Hepatocyte (in vitro differentiated cells): ENCODE results near the gene HLTF.

Source experiments
- CTCF ChIP-seq: fragments of 200-600 bp; sonication (generic); IDR thresholded peaks from 2 replicates; pipeline ENCODE4 v1.5.1; 2016; ENCODE audit warnings: antibody characterized with exemption, mild to moderate bottlenecking; ENCODE audit not compliant: poor library complexity
- EZH2 ChIP-seq: fragments of 200-600 bp; sonication (generic); IDR thresholded peaks from 2 replicates; pipeline ENCODE4 v1.6.1; 2016; ENCODE audit warnings: antibody characterized with exemption, mild to moderate bottlenecking, borderline replicate concordance
- EZH2phosphoT487 ChIP-seq: fragments of 200-600 bp; sonication (generic); IDR thresholded peaks from one replicate; pipeline ENCODE4 v1.6.1; 2018; ENCODE audit warnings: antibody characterized with exemption, mild to moderate bottlenecking, low read depth, moderate library complexity; ENCODE audit not compliant: unreplicated experiment, severe bottlenecking

DNA sequence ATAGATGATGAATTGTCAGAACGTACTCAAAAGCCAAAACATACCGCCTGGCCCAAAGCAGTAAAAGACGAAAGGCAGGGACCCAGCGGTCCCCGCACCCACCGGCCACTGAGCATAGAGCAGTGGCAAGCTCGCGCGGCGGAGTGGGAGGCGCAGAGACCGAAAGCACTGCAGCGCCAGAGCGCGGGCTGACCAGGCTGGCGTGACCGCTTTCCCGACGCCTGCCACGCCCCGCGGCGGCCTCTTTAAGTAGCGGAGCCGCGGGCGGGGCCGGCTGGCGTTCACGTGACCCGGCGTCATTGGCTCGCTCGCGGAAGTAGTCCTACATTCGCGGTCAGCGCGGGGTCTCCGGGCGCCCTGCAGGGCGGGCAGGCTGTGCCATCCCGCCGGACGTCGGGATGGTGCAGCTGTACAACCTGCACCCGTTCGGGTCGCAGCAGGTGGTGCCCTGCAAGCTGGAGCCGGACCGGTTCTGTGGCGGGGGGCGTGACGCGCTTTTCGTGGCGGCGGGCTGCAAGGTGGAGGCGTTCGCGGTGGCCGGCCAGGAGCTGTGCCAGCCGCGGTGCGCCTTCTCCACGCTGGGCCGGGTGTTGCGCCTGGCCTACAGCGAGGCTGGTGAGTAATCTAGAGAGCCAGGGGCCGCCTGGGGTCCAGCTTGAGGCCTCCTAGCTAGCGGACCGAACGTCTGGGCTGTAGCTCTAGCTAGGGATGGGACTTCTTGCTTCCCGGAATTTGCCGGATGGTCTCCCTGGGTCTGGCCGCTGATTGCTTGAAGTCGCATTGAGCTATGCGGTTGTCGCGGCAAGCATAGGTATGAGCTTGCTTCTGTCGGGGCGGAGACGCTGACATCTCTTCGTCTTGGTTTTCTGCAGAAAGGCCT is 43.2 kb upstream of the HLTF start, which contains the start of gene HPS3:
- TF ChIP-seq CTCF: no peak
- TF ChIP-seq EZH2: no peak
- no peak for TF ChIP-seq EZH2phosphoT487
